ENCODE measurements around the gene ACSM6. TPM values are rescaled to one million over a fixed set of nuclear protein-coding genes. Genes with fewer than 3 reads are reported as not detected.

Gene ACSM6
- total RNA-seq, 2 experiments from 2014 or later = not detected

DNA sequence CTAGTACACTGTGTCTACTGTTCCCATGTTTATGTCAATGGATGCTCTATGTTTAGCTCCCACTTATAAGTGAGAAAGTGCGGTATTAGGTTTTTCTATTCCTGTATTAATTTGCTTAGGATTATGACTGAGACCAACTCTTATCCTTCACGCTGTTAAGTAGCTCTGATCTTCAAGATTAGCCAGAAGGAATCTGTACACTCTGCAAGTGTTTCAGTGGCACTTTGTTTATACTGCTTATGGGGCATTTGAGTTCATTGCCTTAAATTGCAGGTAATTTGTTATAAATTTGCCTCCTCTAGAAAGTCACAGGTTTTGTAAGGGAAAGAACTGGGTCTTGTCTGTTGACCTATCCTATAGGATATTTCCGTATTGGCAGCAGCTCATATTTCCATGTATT, 6.4 kb upstream of the ACSM6 start:
- POLR2A ChIA-PET = no interaction called here

DNA sequence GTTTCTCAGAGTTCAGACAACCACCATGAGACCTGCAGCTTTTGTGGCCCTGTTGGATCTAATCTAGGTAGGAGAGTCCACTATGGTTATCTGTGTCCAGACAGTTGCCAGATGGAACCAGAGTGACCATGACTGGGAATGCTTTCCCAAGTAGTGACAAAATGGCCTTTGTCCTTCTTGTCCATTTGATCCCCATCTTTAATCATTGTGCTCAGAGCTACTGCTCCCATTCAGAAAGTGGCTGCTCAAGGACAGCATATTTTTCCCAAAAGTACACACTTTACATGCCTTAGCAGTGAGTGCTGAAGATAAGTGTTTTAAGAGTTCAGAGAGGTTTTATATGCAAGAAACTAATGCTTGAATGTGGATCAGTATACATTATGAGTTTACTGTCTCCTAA, 5.4 kb upstream of the ACSM6 start:
- POLR2A ChIA-PET = no interaction called here
- Histone ChIP-seq H3K4me1 (ENCODE audit: insufficient read depth, low read length) (no peaks in the 10 kb centered on the region), H3K36me3 (ENCODE audit: insufficient read depth, low read length) (no peaks in the 10 kb centered on the region), H3K4me3 (ENCODE audit: low read length) (no peak overlapping the region), H3K9me3 (ENCODE audit: control insufficient read depth in 1 of 2, insufficient read depth in 1 of 2, low read length in 2 of 2) (peaks cover 0 to 13% of the 10 kb centered on the region in 2 experiments), H3K27ac (ENCODE audit: low read depth in 1 of 2, low read length in 2 of 2) (no peak overlapping the region), H3K27me3 (ENCODE audit: control insufficient read depth in 1 of 2, insufficient read depth in 2 of 2, low read length in 2 of 2) (peaks cover 0 to 4% of the 10 kb centered on the region in 2 experiments)
- peaks cover 4% of the 10 kb centered on the region for H3K4me1 Mint-ChIP-seq (ENCODE audit: low read depth)
- CTCF ChIA-PET = no interaction called here
- no peaks in the 10 kb centered on the region for H3K9me3 Mint-ChIP-seq
- TF ChIP-seq, protein P1, sequence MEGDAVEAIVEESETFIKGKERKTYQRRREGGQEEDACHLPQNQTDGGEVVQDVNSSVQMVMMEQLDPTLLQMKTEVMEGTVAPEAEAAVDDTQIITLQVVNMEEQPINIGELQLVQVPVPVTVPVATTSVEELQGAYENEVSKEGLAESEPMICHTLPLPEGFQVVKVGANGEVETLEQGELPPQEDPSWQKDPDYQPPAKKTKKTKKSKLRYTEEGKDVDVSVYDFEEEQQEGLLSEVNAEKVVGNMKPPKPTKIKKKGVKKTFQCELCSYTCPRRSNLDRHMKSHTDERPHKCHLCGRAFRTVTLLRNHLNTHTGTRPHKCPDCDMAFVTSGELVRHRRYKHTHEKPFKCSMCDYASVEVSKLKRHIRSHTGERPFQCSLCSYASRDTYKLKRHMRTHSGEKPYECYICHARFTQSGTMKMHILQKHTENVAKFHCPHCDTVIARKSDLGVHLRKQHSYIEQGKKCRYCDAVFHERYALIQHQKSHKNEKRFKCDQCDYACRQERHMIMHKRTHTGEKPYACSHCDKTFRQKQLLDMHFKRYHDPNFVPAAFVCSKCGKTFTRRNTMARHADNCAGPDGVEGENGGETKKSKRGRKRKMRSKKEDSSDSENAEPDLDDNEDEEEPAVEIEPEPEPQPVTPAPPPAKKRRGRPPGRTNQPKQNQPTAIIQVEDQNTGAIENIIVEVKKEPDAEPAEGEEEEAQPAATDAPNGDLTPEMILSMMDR (IDR thresholded peaks at IDR 0.05) = no peak
- H3K36me3 Mint-ChIP-seq (ENCODE audit: low read depth) = no peaks in the 10 kb centered on the region
- DNase-seq = no peak
- no peak for ATAC-seq (ENCODE audit: poor library complexity)
- peaks cover 14% of the 10 kb centered on the region for H3K27me3 Mint-ChIP-seq
- intact Hi-C loops (cut with DNase I, micrococcal nuclease) = no loop called here
- H3K4me3 Mint-ChIP-seq = no peak overlapping the region
- no peak overlapping the region for H3K27ac Mint-ChIP-seq

More for the DNA sequence above, 6.4 kb upstream of the ACSM6 start:
- peaks cover 0 to 19% of the 10 kb centered on the region in 2 experiments for H3K9me3 ChIP-seq (ENCODE audit: control insufficient read depth in 1 of 2, insufficient read depth in 1 of 2, low read length in 2 of 2)
- Mint-ChIP-seq H3K27me3 (peaks cover 18% of the 10 kb centered on the region), H3K4me1 (ENCODE audit: low read depth) (peaks cover 8% of the 10 kb centered on the region), H3K27ac (no peak overlapping the region), H3K4me3 (no peak overlapping the region), H3K9me3 (no peaks in the 10 kb centered on the region), H3K36me3 (ENCODE audit: low read depth) (no peaks in the 10 kb centered on the region)
- H3K36me3 ChIP-seq (ENCODE audit: insufficient read depth, low read length) = no peaks in the 10 kb centered on the region
- ATAC-seq (ENCODE audit: poor library complexity) = no peak
- H3K4me3 ChIP-seq (ENCODE audit: low read length) = no peak overlapping the region
- no peak for DNase-seq
- H3K27ac ChIP-seq (ENCODE audit: low read depth in 1 of 2, low read length in 2 of 2) = no peak overlapping the region
- CTCF ChIA-PET = no interaction called here
- TF ChIP-seq, protein P1 (IDR thresholded peaks at IDR 0.05) = no peak
- peaks cover 5% of the 10 kb centered on the region for H3K4me1 ChIP-seq (ENCODE audit: insufficient read depth, low read length)
- intact Hi-C loops (cut with DNase I, micrococcal nuclease) = no loop called here
- H3K27me3 ChIP-seq (ENCODE audit: control insufficient read depth in 1 of 2, insufficient read depth in 2 of 2, low read length in 2 of 2) = peaks cover 0 to 4% of the 10 kb centered on the region in 2 experiments

DNA sequence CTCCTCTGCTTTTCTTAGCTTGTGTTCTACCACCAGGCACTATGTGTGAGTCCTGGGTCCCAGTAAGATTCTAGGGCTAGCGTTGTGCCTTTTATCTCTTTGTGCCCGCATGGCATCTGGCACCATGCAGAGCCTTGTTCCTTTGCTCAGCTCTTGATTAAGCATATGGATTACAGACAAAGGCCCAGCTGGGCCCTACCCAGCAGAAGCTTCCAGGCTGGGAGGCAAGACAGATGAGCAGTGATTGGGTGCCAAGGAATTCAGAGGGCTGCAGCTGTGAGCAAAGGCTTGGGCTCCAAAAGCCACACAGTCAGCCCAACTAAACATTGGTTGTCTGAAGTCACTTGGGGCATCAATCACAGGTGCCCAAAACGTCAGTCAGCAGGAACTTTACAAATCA, 2.0 kb downstream of the ACSM6 start:
- Histone ChIP-seq H3K4me1 (ENCODE audit: insufficient read depth, low read length) (no peaks in the 10 kb centered on the region), H3K9me3 (ENCODE audit: control insufficient read depth in 1 of 2, insufficient read depth in 1 of 2, low read length in 2 of 2) (peaks cover 0 to 5% of the 10 kb centered on the region in 2 experiments), H3K36me3 (ENCODE audit: insufficient read depth, low read length) (no peaks in the 10 kb centered on the region), H3K27me3 (ENCODE audit: control insufficient read depth in 1 of 2, insufficient read depth in 2 of 2, low read length in 2 of 2) (no peaks in the 10 kb centered on the region), H3K4me3 (ENCODE audit: low read length) (no peak overlapping the region), H3K27ac (ENCODE audit: low read depth in 1 of 2, low read length in 2 of 2) (no peak overlapping the region)
- Mint-ChIP-seq H3K4me1 (ENCODE audit: low read depth) (no peaks in the 10 kb centered on the region), H3K4me3 (no peak overlapping the region), H3K36me3 (ENCODE audit: low read depth) (no peaks in the 10 kb centered on the region), H3K27ac (no peak overlapping the region), H3K27me3 (peaks cover 5% of the 10 kb centered on the region), H3K9me3 (peaks cover 2% of the 10 kb centered on the region)
- POLR2A ChIA-PET = no interaction called here
- intact Hi-C loops (cut with DNase I, micrococcal nuclease) = no loop called here
- CTCF ChIA-PET = no interaction called here
- no peak for ATAC-seq (ENCODE audit: poor library complexity)
- no peak for DNase-seq
- TF ChIP-seq, protein P1 (IDR thresholded peaks at IDR 0.05) = no peak
